HG03558 (cell line): ENCODE results near the gene POLR2C.

ENCODE experiments used
- ATAC-seq: cut with Tn5 transposase; IDR thresholded peaks from one replicate; pipeline ENCODE4 v1.9.1; 2021; ENCODE audit warnings: moderate number of reproducible peaks; ENCODE audit not compliant: unreplicated experiment; ENCODE audit errors: extremely low read depth

POLR2C gene

GRCh38 chr16:57500578-57501111 lies 38.2 kb downstream of the POLR2C start:
- ATAC-seq = no peak

- no peak for ATAC-seq
These were observed 39.0 kb downstream of the POLR2C start for GRCh38 chr16:57501492-57501891.

- ATAC-seq = no peak
These were observed 39.7 kb downstream of the POLR2C start for GRCh38 chr16:57502048-57502775.

- ATAC-seq = no peak
These were observed 40.9 kb downstream of the POLR2C start for GRCh38 chr16:57503366-57503765.

- ATAC-seq = no peak
These were observed 41.5 kb downstream of the POLR2C start for GRCh38 chr16:57504001-57504400.

GRCh38 chr16:57504491-57504890 lies 42.0 kb downstream of the POLR2C start:
- no peak for ATAC-seq

GRCh38 chr16:57505169-57505568 lies 42.7 kb downstream of the POLR2C start:
- no peak for ATAC-seq

GRCh38 chr16:57507136-57508034 lies 44.9 kb downstream of the POLR2C start:
- ATAC-seq = no peak

GRCh38 chr16:57508035-57508425 lies 45.6 kb downstream of the POLR2C start:
- no peak for ATAC-seq

- no peak for ATAC-seq
These were observed 46.9 kb downstream of the POLR2C start for GRCh38 chr16:57509231-57509923.

- ATAC-seq = no peak
These were observed 47.8 kb downstream of the POLR2C start for GRCh38 chr16:57510016-57510871.

GRCh38 chr16:57512296-57513001 lies 50.0 kb downstream of the POLR2C start:
- no peak for ATAC-seq

- ATAC-seq = no peak
These were observed 51.1 kb downstream of the POLR2C start for GRCh38 chr16:57513371-57514102.

GRCh38 chr16:57514371-57514770 lies 51.9 kb downstream of the POLR2C start:
- no peak for ATAC-seq

- no peak for ATAC-seq
These were observed 52.5 kb downstream of the POLR2C start for GRCh38 chr16:57514791-57515600.

- no peak for ATAC-seq
These were observed 53.8 kb downstream of the POLR2C start for GRCh38 chr16:57516176-57516725.

GRCh38 chr16:57516773-57517172 lies 54.3 kb downstream of the POLR2C start:
- no peak for ATAC-seq
